Measurements from ENCODE around the gene PCDH10. TPM values are rescaled to one million over a fixed set of nuclear protein-coding genes. Genes with fewer than 3 reads are reported as not detected.

The PCDH10 gene
- total RNA-seq, 3 donors from 2014 or later (not counting 1 experiment from before 2014, with no cell fraction given) = not detected

- H3K36me3 ChIP-seq (ENCODE audit: control insufficient read depth, insufficient read depth, low read length) = no peaks in the 10 kb centered on the region
- H3K4me3 ChIP-seq (ENCODE audit: low read length) = no peak overlapping the region
- no peak for ATAC-seq
- H3K4me3 Mint-ChIP-seq = no peak overlapping the region
- H3K4me1 Mint-ChIP-seq = peaks cover 0 to 13% of the 10 kb centered on the region in 2 donors
- no peak for DNase-seq
- intact Hi-C loops (cut with micrococcal nuclease) = no loop called here
- H3K27me3 Mint-ChIP-seq (ENCODE audit: low read depth in 2 of 2) = peaks cover 38 to 56% of the 10 kb centered on the region in 2 donors
- peaks cover 23% of the 10 kb centered on the region for H3K36me3 Mint-ChIP-seq
- peaks cover 7% of the 10 kb centered on the region for H3K4me1 ChIP-seq (ENCODE audit: control insufficient read depth, insufficient read depth, low read length)
- H3K9me3 Mint-ChIP-seq = peaks cover 0 to 6% of the 10 kb centered on the region in 2 donors
- peaks cover 7% of the 10 kb centered on the region for H3K9me3 ChIP-seq (ENCODE audit: control insufficient read depth, insufficient read depth, low read length)
- H3K27ac Mint-ChIP-seq = no peak overlapping the region
- no peak for TF ChIP-seq CTCF (IDR thresholded peaks at IDR 0.05)
- H3K27me3 ChIP-seq (ENCODE audit: control insufficient read depth, insufficient read depth, low read length) = peaks cover 26% of the 10 kb centered on the region
- 10% methylated on average over 62 of the region's 63 CpGs for WGBS (ENCODE audit: insufficient coverage)
- H3K27ac ChIP-seq (ENCODE audit: low read length) = no peak overlapping the region
Measured at GRCh38 chr4:133150486-133151340, 1.6 kb downstream of the PCDH10 start.

- Mint-ChIP-seq H3K27ac (no peak overlapping the region), H3K4me3 (no peak overlapping the region), H3K27me3 (ENCODE audit: low read depth in 2 of 2) (peaks cover 32 to 50% of the 10 kb centered on the region in 2 donors), H3K36me3 (peaks cover 23% of the 10 kb centered on the region), H3K9me3 (peaks cover 0 to 6% of the 10 kb centered on the region in 2 donors), H3K4me1 (peaks cover 0 to 13% of the 10 kb centered on the region in 2 donors)
- H3K27me3 ChIP-seq (ENCODE audit: control insufficient read depth, insufficient read depth, low read length) = peaks cover 26% of the 10 kb centered on the region
- WGBS (ENCODE audit: insufficient coverage) = 5% methylated on average over 31 of the region's 31 CpGs
- H3K27ac ChIP-seq (ENCODE audit: low read length) = no peak overlapping the region
- no peak for TF ChIP-seq CTCF (IDR thresholded peaks at IDR 0.05)
- intact Hi-C loops (cut with micrococcal nuclease) = no loop called here
- H3K4me3 ChIP-seq (ENCODE audit: low read length) = no peak overlapping the region
- no peaks in the 10 kb centered on the region for H3K36me3 ChIP-seq (ENCODE audit: control insufficient read depth, insufficient read depth, low read length)
- ATAC-seq = no peak
- H3K4me1 ChIP-seq (ENCODE audit: control insufficient read depth, insufficient read depth, low read length) = peaks cover 7% of the 10 kb centered on the region
- no peak for DNase-seq
- H3K9me3 ChIP-seq (ENCODE audit: control insufficient read depth, insufficient read depth, low read length) = peaks cover 7% of the 10 kb centered on the region
Measured at GRCh38 chr4:133151341-133151690, 2.2 kb downstream of the PCDH10 start.

GRCh38 chr4:133151691-133152329 is 2.7 kb downstream of the PCDH10 start:
- DNase-seq (no peak), ATAC-seq (no peak)
- no peaks in the 10 kb centered on the region for H3K36me3 ChIP-seq (ENCODE audit: control insufficient read depth, insufficient read depth, low read length)
- no peak overlapping the region for H3K4me3 Mint-ChIP-seq
- no peak overlapping the region for H3K4me3 ChIP-seq (ENCODE audit: low read length)
- 3% methylated on average over 62 of the region's 62 CpGs for WGBS (ENCODE audit: insufficient coverage)
- peaks cover 30 to 46% of the 10 kb centered on the region in 2 donors for H3K27me3 Mint-ChIP-seq (ENCODE audit: low read depth in 2 of 2)
- H3K9me3 Mint-ChIP-seq = peaks cover 0 to 6% of the 10 kb centered on the region in 2 donors
- peaks cover 26% of the 10 kb centered on the region for H3K27me3 ChIP-seq (ENCODE audit: control insufficient read depth, insufficient read depth, low read length)
- H3K9me3 ChIP-seq (ENCODE audit: control insufficient read depth, insufficient read depth, low read length) = peaks cover 7% of the 10 kb centered on the region
- intact Hi-C loops (cut with micrococcal nuclease) = no loop called here
- H3K4me1 ChIP-seq (ENCODE audit: control insufficient read depth, insufficient read depth, low read length) = peaks cover 7% of the 10 kb centered on the region
- H3K27ac Mint-ChIP-seq = no peak overlapping the region
- peaks cover 23% of the 10 kb centered on the region for H3K36me3 Mint-ChIP-seq
- H3K27ac ChIP-seq (ENCODE audit: low read length) = no peak overlapping the region
- H3K4me1 Mint-ChIP-seq = peaks cover 0 to 13% of the 10 kb centered on the region in 2 donors
- TF ChIP-seq CTCF (IDR thresholded peaks at IDR 0.05) = no peak
